IPS-NIHi7 (cell line): ENCODE measurements around the gene ADARB2.
"Not testable (repeated sequence)": the region's sequence is repeated elsewhere in the genome, so short reads cannot be mapped to it uniquely, and the experiment has no call there.

Source experiments
- DNase-seq: peaks from one replicate; pipeline ENCODE4 v3.0.0; 2012; ENCODE audit warnings: mixed read lengths; ENCODE audit errors: extremely low spot score

Gene ADARB2

GRCh38 chr10:1549591-1550290, 187.6 kb downstream of the ADARB2 start:
- no peak for DNase-seq

- no peak for DNase-seq
Measured at GRCh38 chr10:1548596-1548995, 188.7 kb downstream of the ADARB2 start.

GRCh38 chr10:1548146-1548545, 189.2 kb downstream of the ADARB2 start:
- no peak for DNase-seq

GRCh38 chr10:1546431-1547110, 190.8 kb downstream of the ADARB2 start:
- DNase-seq: no peak

GRCh38 chr10:1545524-1545923, 191.8 kb downstream of the ADARB2 start:
- DNase-seq: no peak

- no peak for DNase-seq
Measured at GRCh38 chr10:1544929-1545328, 192.4 kb downstream of the ADARB2 start.

- no peak for DNase-seq
Measured at GRCh38 chr10:1544209-1544673, 193.1 kb downstream of the ADARB2 start.

- DNase-seq: no peak
Measured at GRCh38 chr10:1543596-1543995, 193.7 kb downstream of the ADARB2 start.

GRCh38 chr10:1542941-1543340, 194.4 kb downstream of the ADARB2 start:
- no peak for DNase-seq

GRCh38 chr10:1540144-1540543, 197.2 kb downstream of the ADARB2 start:
- DNase-seq: no peak

GRCh38 chr10:1539216-1539615, 198.1 kb downstream of the ADARB2 start:
- DNase-seq: no peak

GRCh38 chr10:1538531-1539061, 198.7 kb downstream of the ADARB2 start:
- no peak for DNase-seq

- DNase-seq: no peak
Measured at GRCh38 chr10:1538121-1538520, 199.2 kb downstream of the ADARB2 start.

- not testable (repeated sequence) for DNase-seq
Measured at GRCh38 chr10:1537449-1537848, 199.9 kb downstream of the ADARB2 start.

- no peak for DNase-seq
Measured at GRCh38 chr10:1536341-1536740, 201.0 kb downstream of the ADARB2 start.

GRCh38 chr10:1535301-1535965, 201.9 kb downstream of the ADARB2 start:
- no peak for DNase-seq

- no peak for DNase-seq
Measured at GRCh38 chr10:1534820-1535219, 202.5 kb downstream of the ADARB2 start.

GRCh38 chr10:1532636-1533035, 204.7 kb downstream of the ADARB2 start:
- no peak for DNase-seq

GRCh38 chr10:1531883-1532597, 205.3 kb downstream of the ADARB2 start:
- DNase-seq: no peak

GRCh38 chr10:1530871-1531517, 206.3 kb downstream of the ADARB2 start:
- DNase-seq: no peak

- no peak for DNase-seq
Measured at GRCh38 chr10:1529806-1530413, 207.4 kb downstream of the ADARB2 start.
